HEK293T (cell line): Measurements from ENCODE around the gene STK38L.

Experiments
- ARNT ChIP-seq: fragments of 450-650 bp; IDR thresholded peaks from 2 replicates; pipeline ENCODE4 v1.6.1; 2017; ENCODE audit warnings: mild to moderate bottlenecking
- FOXA1 ChIP-seq: fragments of 450-650 bp; IDR thresholded peaks from 2 replicates; pipeline ENCODE4 v1.6.1; 2016; ENCODE audit warnings: mild to moderate bottlenecking
- SP1 ChIP-seq: fragments of 450-650 bp; IDR thresholded peaks from 2 replicates; pipeline ENCODE4 v1.6.1; 2017
- TF ChIP-seq, protein P1 (sequence below): fragments of 450-650 bp; IDR thresholded peaks from 2 replicates; pipeline ENCODE4 v1.6.1; 2016

DNA sequence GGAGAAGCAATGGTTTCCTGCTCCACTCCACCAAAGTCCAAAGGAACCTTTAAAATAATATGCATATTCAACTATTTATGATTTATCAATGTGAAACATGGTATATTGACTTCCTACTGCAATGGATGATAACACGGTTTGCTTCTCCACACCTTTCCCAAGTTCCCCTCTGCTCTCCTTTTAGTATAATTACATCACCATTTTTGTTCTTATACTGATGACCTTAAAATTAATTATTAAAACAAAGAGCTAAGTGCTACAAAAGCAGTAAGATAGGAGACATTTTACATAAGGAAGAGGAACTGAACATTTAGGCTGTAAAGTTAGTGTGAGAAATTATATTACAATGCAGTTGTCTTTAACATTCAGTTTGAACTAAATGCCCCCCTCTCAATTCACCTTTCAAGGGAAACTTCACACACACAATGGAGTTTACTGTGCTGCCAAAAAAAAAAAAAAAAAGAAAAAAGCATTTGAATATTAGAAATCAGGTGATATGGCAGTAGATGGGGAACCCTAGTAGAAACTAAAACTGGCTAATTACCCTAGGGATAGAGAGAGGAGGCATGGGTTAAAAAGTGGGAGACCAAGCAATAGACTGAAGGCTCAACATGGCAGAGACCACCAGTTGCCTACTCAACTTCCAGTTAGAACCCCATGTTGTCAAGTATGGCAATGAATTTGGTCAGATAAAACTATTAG lies 37.1 kb upstream of the STK38L start:
- TF ChIP-seq ARNT (no peak), SP1 (no peak), FOXA1 (no peak)
- TF ChIP-seq, protein P1, sequence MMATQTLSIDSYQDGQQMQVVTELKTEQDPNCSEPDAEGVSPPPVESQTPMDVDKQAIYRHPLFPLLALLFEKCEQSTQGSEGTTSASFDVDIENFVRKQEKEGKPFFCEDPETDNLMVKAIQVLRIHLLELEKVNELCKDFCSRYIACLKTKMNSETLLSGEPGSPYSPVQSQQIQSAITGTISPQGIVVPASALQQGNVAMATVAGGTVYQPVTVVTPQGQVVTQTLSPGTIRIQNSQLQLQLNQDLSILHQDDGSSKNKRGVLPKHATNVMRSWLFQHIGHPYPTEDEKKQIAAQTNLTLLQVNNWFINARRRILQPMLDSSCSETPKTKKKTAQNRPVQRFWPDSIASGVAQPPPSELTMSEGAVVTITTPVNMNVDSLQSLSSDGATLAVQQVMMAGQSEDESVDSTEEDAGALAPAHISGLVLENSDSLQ: no peak
